DMS153 treated with DMSO at 0.1 percent for 48 hours (cell line): ENCODE measurements around the gene STAG1.
"Not testable (repeated sequence)": the region's sequence is repeated elsewhere in the genome, so short reads cannot be mapped to it uniquely, and the experiment has no call there.

Experiments
- DNase-seq: peaks from one replicate; lab custom pipeline; 2025; ENCODE audit not compliant: unreplicated experiment; lab: John Stamatoyannopoulos, UW

Gene STAG1

GRCh38 chr3:136336329-136337100 lies 415.7 kb downstream of the STAG1 start:
- no peak for DNase-seq

- not testable (repeated sequence) for DNase-seq
Observed at GRCh38 chr3:136334726-136335125, 417.5 kb downstream of the STAG1 start.

- DNase-seq = no peak
Observed at GRCh38 chr3:136334209-136334608, 418.0 kb downstream of the STAG1 start.

GRCh38 chr3:136332776-136333175 lies 419.4 kb downstream of the STAG1 start:
- DNase-seq = no peak

GRCh38 chr3:136332302-136332701 lies 419.9 kb downstream of the STAG1 start:
- DNase-seq = no peak

- no peak for DNase-seq
Observed at GRCh38 chr3:136330900-136331299, 421.3 kb downstream of the STAG1 start.

GRCh38 chr3:136329593-136329992 lies 422.6 kb downstream of the STAG1 start:
- DNase-seq = no peak

- no peak for DNase-seq
Observed at GRCh38 chr3:136327671-136328070, 424.5 kb downstream of the STAG1 start.

GRCh38 chr3:136326316-136326715 lies 425.9 kb downstream of the STAG1 start:
- no peak for DNase-seq

GRCh38 chr3:136311968-136312367 lies 440.2 kb downstream of the STAG1 start:
- DNase-seq = no peak

GRCh38 chr3:136311261-136311660 lies 440.9 kb downstream of the STAG1 start:
- no peak for DNase-seq

GRCh38 chr3:136305879-136306278 lies 446.3 kb downstream of the STAG1 start:
- DNase-seq = no peak

- no peak for DNase-seq
Observed at GRCh38 chr3:136300444-136300843, 451.7 kb downstream of the STAG1 start.

GRCh38 chr3:136297826-136298225 lies 454.4 kb downstream of the STAG1 start:
- no peak for DNase-seq

GRCh38 chr3:136296960-136297359 lies 455.2 kb downstream of the STAG1 start:
- no peak for DNase-seq

GRCh38 chr3:136294176-136294575 lies 458.0 kb downstream of the STAG1 start:
- DNase-seq = no peak

GRCh38 chr3:136293279-136293678 lies 458.9 kb downstream of the STAG1 start:
- no peak for DNase-seq

- no peak for DNase-seq
Observed at GRCh38 chr3:136292500-136292899, 459.7 kb downstream of the STAG1 start.

GRCh38 chr3:136291302-136291701 lies 460.9 kb downstream of the STAG1 start:
- no peak for DNase-seq
